ENCODE data around the gene FAIM2.
A peak's percentile ranks its signal among the peaks of the same experiment; 100 is the strongest.
"Not testable (repeated sequence)": the region's sequence is repeated elsewhere in the genome, so short reads cannot be mapped to it uniquely, and the experiment has no call there.

FAIM2 gene

GRCh38 chr12:49855890-49856289 is 47.8 kb downstream of the FAIM2 start:
- not testable (repeated sequence) for DNase-seq

DNA sequence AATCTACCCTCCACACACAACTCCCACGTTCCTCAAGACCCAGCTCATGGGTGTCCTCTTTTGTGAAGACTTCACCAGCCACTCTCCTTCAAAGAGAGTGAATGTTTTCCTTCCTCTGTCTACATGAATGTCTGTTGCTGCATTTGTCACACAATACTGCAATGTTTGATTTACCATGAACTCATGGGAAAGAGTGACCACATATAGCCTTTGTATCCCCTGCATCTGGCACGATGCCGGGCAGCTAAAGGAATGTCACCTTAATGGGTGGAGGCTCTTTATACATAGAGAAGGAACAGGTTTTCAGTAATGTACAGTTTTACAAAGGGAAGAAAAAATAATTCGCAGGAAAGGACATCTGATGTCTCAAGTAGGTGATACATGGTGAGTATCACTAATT is 48.7 kb downstream of the FAIM2 start:
- DNase-seq, result no peak

DNA sequence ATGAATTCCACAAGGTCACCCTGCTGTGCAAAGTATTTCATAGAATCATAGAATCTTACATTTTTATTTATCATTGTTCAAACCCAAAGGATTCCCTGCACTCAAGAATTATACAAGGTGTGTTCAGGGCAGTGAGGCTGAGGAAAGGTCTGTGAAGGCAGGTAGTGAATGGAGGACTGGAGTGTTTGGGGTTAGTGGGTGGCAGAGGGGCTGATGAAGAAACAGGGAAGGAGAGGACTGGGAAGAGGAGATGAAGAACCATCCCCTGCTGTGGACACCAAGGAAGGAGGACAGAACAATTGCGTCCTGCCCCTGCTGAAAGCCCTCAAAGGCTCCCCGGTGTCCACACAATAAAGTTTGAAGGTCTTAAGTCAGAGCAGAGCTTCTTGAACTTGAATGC is 50.0 kb downstream of the FAIM2 start:
- DNase-seq, result no peak

GRCh38 chr12:49847161-49847560 is 56.5 kb downstream of the FAIM2 start:
- DNase-seq, result no peak

- no peak for DNase-seq
These were observed 57.7 kb downstream of the FAIM2 start for GRCh38 chr12:49846032-49846431.

DNA sequence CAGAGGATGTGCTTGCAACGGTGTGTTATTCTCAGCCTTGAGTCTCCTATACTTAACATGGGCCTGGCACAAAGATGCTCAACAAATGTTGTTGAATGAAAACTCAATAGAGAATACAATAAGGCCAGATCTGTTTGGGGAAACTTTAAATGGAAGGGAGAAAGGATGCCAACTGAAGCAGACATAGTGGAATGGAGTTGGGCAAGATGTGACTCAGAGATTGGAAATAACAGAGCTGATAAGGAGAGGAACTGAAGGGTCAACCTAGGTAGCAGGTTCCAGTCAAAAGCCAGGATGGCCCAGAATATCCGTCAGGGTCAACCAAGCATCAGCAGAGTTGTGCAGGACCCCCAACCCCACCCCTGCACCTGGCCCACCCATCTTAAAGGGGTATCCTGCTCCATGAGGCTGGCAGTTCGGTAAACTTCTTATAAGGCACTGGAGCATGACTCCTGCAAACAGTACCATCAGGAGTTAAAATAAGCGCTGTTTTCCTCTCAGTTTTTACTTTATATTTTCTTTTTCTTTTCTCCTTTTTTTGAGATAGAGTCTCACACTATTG is 59.7 kb downstream of the FAIM2 start:
- DNase-seq, result no peak

DNA sequence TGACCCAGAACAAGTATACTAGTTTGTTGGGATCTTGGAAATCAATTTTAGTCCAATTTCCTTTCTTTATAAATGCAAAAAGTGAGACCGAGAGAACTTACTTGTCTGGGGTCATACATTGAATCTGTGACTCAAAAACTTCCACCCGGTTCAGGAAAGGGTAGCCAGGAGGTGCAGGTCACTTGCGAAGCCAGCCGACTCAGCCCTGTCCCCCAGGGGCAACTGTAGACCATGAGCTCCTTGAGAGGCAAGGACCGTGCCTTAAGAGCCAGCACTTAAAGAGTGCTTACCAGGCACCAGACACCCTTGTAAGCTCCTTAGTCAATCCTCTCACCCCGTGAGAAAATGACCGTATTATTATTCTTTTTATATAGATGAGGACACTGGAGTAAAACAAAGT is 60.3 kb downstream of the FAIM2 start:
- DNase-seq, result no peak

DNA sequence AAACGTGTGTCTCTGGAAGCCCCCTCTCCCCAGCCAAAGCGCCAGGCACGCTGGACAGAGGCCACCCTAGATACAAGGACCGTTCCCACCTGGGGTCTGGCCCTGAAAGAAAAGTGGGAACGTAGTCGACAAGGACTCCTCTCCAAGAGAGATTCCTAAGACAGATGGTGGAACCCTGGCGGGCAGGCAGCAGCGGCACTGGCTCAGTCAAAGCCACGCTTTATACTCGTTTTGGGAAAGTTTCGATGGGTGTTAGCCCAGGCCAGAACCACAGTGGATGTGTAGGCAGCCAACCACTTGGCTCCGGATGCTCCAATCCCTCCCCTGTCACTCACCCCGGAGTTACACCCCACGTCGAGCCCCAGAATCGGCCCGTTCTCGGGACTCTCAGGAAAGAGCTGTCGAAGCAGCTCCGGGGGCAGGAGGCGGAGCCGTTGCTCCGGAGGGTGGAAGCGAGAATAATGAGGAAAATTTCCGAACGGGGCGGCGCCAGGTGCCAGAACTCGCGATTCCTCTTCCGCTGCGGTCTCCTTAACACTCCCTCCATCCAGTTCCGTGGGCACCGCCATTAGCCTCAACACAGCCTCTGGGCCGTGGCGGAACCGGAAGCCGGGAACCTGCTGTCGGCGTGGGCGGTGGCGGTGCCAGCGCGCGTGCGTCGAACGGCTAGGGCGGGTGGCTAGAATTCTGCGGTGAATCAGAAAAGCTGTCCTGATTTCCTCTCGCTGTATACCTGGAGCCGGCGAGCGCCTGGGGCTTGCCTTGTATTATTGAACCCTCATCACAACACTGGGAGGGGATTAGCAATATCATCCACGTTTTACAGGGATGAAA is 61.0 kb downstream of the FAIM2 start, which contains the start of gene BCDIN3D:
Gene BCDIN3D, minus strand, starts transcription at position 588 of the 834 bp plus-strand sequence. Its CDS starts 19 bp downstream, at position 569.
- peak; percentile 86 for DNase-seq

DNA sequence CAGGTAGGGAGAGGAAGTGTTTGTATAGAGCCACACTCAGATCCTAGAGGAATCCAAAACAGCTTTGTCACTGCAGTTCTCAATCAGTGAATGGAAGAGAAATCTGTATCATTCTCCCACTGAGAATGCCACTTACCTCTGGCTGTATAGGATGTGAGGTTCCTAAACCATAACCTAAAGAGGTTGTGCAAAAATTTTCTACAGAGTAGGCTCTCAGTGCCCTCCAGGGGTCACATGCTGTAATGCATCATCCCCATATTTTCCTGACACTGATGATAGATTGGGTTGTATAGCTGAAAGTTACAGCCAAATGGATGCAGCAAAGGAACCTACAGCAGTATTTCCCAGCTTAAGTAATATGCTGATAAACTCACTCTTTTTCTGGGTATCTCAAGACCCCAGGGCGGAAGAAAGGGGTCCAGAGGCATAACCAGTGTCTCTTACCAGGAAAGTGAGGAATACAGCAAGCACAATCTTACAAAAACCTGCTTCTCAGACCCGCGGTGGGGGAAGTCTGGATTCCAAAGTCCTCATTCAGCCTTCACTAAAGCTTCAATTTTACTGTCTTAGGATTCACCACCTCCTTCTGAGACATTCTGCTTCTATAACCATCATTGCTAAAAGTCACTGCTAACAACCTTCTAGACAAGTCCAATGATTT is 64.6 kb downstream of the FAIM2 start:
- DNase-seq, result peak; percentile 19

DNA sequence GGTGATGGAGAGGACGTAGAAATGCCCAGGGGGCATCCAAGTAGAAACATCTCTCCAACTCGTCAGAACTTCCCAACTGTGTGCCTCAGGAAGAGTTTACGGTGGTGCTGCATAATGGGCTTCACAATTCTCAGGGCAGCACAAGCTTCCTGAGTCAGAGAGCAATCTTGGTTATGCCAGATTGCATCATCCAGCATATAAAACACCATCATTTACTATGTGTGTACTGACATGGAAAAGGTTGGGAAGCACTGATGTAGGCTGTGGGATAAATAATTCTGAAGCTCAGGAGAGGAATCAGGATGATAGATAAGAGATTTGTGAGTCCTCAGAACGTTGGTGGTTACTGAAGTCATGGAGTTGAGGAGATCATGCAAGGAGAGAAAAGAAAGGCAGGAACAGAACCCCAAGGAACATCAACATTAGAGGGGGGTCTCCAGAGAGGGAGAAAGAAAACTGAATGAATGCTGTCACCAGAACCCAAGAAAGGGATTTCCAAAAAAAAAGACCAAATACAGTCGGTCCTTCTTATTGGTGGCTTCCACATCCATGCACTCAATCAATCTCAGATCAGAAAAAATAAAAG is 70.8 kb downstream of the FAIM2 start:
- no peak for DNase-seq

DNA sequence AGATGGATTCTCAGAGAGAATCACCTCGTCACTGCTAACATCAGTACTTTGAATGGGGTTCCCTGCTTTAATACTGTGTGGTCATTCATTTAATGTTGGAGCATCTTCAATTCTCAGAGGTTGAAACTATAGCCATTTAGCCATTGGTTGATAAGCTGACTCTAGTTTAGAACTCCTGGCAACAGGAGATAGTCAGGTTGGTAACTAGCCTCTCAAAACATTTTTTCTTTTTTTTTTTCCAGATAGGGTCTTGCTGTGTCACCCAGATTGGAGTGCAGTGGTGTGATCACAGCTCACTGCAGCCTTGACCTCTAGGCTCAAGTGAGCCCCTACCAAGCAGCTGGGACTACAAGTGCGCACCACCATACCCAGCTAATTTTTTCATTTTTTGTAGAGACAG is 72.0 kb downstream of the FAIM2 start:
- no peak for DNase-seq

DNA sequence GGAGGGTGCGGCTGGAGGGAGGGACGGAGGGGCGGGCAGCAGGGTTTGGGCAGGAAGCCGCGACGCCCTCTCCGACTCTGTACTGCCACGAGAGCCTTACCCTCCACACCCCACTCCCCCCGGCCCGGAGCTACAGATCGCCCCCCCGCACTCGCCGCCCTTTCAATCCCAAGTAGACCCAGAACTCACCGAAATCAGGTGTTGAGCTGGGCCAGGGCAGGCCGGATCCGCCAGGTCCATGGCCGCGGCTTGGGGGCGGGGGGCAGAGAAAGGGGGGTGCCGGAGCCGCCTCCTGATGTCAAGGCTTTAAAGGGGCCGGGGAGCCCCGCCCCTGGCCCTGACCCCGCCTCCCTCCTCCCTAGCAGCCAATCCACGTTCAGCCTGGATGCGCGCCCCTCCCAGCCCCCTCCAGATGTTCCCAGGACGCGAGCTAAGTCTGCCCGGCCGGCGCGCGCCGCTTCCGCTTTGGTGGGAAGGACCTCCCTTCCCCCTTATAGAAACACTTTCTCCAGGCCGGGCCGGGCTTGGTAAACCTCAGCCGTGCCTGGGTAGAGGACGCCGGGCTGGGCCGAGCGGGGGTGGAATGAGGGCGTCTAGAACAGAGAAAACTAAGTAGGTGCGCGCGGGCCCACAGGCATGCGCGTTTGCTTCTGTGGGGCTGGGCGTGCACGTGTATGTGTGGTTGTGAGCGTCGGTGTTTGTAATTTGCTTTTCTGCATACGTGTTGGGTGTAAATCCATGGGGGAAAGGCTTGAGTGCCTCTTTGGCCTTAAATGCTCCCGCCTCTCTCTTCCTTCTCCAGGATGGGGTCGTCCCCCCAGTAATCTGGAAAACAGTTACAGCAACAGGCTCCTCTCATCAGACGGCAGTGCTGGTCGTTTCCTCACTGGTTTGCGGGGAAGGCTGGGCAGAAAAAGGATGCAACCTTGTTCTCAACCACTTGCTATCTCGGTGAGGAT is 75.3 kb downstream of the FAIM2 start, which contains the start of gene NCKAP5L:
Gene NCKAP5L, minus strand, starts transcription at position 281 of the 959 bp plus-strand sequence. CDS start 24,369 bp downstream, outside the sequence.
- DNase-seq, result peak; percentile 86

DNA sequence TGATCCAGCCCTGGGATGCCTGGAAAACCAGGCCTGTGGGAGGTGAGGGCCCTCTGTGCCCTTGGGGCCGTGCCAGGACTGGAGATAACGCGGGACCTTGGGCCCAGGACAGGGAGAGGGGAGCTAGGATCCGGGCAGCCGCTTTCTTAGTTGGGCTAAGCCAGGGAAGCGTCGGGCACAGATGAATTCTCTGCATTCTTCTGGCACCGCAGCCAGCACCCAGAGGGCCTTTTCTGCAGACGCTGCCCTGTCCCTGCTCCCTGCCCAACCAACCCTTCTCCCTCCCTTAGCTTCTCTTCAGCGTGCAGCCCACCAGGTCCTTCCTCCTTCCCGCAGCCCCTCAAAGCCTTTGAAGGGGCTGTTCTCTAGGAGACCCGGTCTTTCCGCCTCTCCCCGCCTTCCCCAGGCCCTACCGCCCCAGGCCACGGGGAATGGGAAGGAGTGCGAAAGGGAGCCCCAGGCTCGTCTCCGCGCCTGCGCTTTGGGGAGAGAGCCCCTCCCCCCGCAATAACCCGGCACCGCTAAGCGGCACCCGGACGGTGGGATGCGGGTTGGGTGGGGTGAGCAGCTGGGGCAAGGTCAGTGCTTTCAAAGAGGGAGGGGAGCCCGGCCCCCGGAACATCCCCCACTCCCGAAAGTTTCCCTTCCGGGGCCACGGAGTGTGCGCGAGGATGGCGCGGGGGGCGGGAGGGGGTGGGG is 76.2 kb downstream of the FAIM2 start:
- no peak for DNase-seq

- DNase-seq, result no peak
These were observed 76.7 kb downstream of the FAIM2 start for GRCh38 chr12:49827051-49827400.

DNA sequence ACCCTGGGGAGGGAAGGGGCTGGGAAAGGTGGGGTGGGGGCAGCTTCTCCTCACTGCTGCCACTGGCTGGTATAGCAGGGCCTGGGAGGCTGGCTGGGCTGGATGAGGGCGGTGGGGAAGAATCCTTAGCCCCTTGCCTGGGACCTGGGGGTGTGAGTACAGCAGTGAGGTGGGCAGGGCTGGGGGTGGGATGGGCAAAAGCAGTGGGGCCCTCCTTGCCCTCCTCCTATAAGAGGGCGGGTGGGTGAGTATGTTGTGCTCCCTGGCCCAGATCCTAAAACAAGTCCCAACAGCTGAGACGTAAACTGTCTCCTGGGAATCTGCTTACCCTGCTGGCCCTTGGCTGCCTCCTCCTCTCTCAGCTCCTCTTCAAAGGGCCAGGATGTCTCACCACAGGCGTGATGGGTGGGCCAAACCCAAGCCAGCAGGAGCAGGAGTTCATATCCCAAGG is 77.7 kb downstream of the FAIM2 start:
- no peak for DNase-seq

DNA sequence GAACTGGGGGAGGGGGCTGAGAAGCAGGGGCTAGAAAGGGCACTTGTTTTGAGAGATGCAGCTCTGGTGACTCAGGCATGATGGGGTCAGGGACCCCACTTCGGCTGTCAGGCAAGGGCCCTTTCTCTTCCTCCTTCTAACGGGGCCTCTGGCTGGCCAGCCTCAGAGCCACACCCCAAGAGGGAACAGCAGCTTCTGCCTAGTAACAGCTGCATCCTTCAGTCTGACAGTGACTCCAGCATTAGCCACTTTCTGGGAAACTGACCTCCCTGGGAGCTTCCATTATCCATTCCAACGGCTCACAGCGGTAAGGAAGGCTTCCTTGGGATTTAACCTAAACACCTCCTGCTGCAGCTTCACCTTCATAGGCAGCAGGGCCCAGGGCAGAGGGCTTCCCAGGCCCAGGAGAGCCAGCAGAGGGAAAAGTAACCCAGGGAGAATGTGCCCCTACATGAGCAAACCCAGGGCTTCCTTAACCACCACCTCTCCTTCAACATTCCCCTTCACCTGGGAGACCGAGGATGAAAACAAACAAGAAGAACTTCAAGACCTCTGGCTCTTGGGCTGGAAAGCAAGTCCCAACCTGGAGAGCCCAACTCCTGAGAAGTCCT is 78.2 kb downstream of the FAIM2 start:
- DNase-seq, result no peak

DNA sequence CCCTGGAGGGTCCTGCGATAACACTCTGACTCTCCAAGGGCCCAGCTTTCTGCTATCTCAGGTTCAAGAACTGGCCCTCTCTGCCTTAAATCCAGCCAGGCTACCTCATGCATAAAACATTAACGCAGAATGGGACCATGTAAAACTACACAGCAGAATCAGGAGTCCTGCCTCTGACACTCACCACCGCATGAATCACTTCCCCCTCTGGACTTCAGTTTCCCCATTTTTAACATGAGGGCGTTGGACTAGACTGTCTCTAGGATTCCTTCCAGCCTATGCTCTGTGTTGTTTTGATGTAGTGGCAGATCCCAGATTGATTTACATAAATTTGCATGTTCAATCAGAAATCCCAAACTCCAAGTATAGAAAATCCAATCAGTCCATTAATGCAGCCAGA is 78.8 kb downstream of the FAIM2 start:
- no peak for DNase-seq

GRCh38 chr12:49824416-49824815 is 79.3 kb downstream of the FAIM2 start:
- no peak for DNase-seq

- DNase-seq, result no peak
These were observed 79.7 kb downstream of the FAIM2 start for GRCh38 chr12:49823951-49824350.

GRCh38 chr12:49823350-49823749 is 80.3 kb downstream of the FAIM2 start:
- DNase-seq, result no peak

Data from COR-L47 (cell line).